ENCODE data around the gene DNALI1.

The DNALI1 gene

DNA sequence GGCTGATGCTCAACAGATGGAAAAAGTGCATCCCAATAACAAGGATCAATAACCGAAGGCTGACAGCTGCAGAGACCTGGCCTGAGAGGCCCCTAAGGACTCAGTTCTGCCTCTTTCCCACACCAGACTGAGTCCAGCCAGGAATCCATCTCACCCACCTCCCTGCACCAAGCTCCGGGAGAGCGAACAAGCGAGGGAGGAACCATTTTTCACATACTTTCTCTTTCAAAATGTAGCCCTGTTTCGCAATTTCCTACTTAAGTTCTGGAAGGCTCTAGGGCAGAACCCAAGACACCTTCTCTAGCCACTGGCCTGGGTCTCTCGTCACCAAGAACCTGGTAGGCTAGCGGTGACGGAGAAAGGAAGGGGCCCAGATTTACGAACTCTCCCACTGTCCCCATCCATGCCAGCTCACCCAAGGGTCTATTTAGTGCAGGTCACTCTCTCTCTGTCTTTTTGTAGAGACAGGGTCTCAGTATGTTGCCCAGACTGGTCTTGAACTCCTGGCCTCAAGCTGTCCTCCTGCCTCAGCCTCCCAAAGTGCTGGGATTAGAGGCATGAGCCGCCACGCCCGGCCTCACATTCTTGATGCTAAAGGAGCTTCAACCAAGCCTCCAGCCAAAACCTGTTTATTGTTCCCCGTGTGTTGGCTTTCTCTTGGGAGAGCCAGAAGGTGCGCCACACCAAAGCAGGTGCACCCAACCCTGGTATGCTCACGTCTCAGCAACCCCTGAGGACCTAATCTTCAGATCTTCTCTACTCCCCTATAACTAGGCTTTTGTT lies 49.9 kb downstream of the DNALI1 start:
- Histone ChIP-seq H3K36me3 (ENCODE audit: insufficient read depth, low read length) (no peaks in the 10 kb centered on the region), H3K27me3 (ENCODE audit: insufficient read depth, low read length, poor library complexity) (peaks cover 54% of the 10 kb centered on the region), H3K27ac (ENCODE audit: low read length) (no peak overlapping the region), H3K79me2 (ENCODE audit: insufficient read depth, low read length) (no peaks in the 10 kb centered on the region), H2AFZ (ENCODE audit: low read depth, low read length) (no peak overlapping the region), H3K9me3 (ENCODE audit: insufficient read depth, low read length, severe bottlenecking) (no peaks in the 10 kb centered on the region), H3K9ac (ENCODE audit: low read depth, low read length) (no peak overlapping the region), H3K4me3 (ENCODE audit: low read depth in 1 of 2, low read length in 2 of 2) (no peak overlapping the region), H3K4me1 (ENCODE audit: insufficient read depth, low read length) (no peaks in the 10 kb centered on the region), H4K20me1 (ENCODE audit: insufficient read depth, low read length) (no peaks in the 10 kb centered on the region), H3K4me2 (ENCODE audit: insufficient read depth, low read length) (no peak overlapping the region)
- TF ChIP-seq, protein P1, sequence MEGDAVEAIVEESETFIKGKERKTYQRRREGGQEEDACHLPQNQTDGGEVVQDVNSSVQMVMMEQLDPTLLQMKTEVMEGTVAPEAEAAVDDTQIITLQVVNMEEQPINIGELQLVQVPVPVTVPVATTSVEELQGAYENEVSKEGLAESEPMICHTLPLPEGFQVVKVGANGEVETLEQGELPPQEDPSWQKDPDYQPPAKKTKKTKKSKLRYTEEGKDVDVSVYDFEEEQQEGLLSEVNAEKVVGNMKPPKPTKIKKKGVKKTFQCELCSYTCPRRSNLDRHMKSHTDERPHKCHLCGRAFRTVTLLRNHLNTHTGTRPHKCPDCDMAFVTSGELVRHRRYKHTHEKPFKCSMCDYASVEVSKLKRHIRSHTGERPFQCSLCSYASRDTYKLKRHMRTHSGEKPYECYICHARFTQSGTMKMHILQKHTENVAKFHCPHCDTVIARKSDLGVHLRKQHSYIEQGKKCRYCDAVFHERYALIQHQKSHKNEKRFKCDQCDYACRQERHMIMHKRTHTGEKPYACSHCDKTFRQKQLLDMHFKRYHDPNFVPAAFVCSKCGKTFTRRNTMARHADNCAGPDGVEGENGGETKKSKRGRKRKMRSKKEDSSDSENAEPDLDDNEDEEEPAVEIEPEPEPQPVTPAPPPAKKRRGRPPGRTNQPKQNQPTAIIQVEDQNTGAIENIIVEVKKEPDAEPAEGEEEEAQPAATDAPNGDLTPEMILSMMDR (IDR thresholded peaks at IDR 0.05; ENCODE audit: borderline replicate concordance, extremely low read depth, low read length, poor library complexity, severe bottlenecking), result no peak
- no peak for TF ChIP-seq EZH2 (IDR thresholded peaks at IDR 0.05; ENCODE audit: borderline replicate concordance, low read depth, low read length, severe bottlenecking)
- DNase-seq (no peak), ATAC-seq (ENCODE audit: insufficient read depth, low read depth) (no peak)

DNA sequence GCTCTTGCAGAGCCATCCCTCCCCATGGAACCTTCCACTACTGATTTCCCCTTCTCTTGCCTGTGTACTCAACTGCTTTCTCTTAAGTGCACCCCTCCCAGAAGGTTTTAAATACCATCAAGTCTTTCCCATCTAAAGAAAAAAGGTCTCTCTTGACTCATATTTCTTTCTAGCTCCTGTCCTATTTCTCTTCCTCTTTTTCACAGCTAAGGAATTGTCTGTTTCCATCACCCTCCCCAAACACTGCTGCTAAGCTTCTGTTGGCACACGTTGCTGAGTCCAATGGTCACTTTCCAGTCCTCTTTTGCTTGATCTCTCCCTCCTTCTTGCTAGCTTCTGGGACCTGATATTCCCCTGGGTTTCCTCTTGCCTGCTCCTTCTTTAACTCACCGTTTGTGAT lies 52.3 kb downstream of the DNALI1 start:
- Histone ChIP-seq H2AFZ (ENCODE audit: low read depth, low read length) (no peak overlapping the region), H3K4me3 (ENCODE audit: low read depth in 1 of 2, low read length in 2 of 2) (no peak overlapping the region), H3K79me2 (ENCODE audit: insufficient read depth, low read length) (no peaks in the 10 kb centered on the region), H3K9me3 (ENCODE audit: insufficient read depth, low read length, severe bottlenecking) (no peaks in the 10 kb centered on the region), H3K36me3 (ENCODE audit: insufficient read depth, low read length) (no peaks in the 10 kb centered on the region), H3K4me1 (ENCODE audit: insufficient read depth, low read length) (no peaks in the 10 kb centered on the region), H3K27ac (ENCODE audit: low read length) (no peak overlapping the region), H3K9ac (ENCODE audit: low read depth, low read length) (no peak overlapping the region), H4K20me1 (ENCODE audit: insufficient read depth, low read length) (peaks cover 3% of the 10 kb centered on the region; the same call in 1 of the 2 replicates), H3K4me2 (ENCODE audit: insufficient read depth, low read length) (no peak overlapping the region), H3K27me3 (ENCODE audit: insufficient read depth, low read length, poor library complexity) (peaks cover 50% of the 10 kb centered on the region)
- TF ChIP-seq, protein P1 (IDR thresholded peaks at IDR 0.05; ENCODE audit: borderline replicate concordance, extremely low read depth, low read length, poor library complexity, severe bottlenecking), result no peak
- TF ChIP-seq EZH2 (IDR thresholded peaks at IDR 0.05; ENCODE audit: borderline replicate concordance, low read depth, low read length, severe bottlenecking), result no peak
- ATAC-seq (ENCODE audit: insufficient read depth, low read depth), result no peak
- no peak for DNase-seq

DNA sequence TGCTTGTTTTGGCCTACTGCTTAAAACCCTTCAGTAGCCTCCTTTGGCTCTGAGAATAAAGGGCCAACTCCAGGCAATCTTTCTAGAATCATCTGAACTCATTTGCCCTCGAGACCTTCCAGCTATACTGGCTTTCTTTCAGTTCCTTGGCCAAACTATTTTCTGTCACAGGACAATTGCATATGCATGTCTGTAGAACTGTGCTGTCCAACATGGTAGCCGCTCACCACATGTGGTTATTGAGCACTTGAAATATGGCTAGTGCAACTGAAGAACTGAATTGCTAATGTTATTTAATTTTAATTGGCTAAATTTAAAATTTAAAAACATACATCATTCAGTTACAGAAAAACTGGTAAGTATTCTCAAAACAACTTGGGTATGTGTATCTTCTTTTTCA lies 53.3 kb downstream of the DNALI1 start:
- no peak overlapping the region for H3K27ac ChIP-seq (ENCODE audit: low read length)
- no peaks in the 10 kb centered on the region for H3K4me1 ChIP-seq (ENCODE audit: insufficient read depth, low read length)
- no peak overlapping the region for H3K4me3 ChIP-seq (ENCODE audit: low read depth in 1 of 2, low read length in 2 of 2)
- H3K79me2 ChIP-seq (ENCODE audit: insufficient read depth, low read length), result no peaks in the 10 kb centered on the region
- no peak for TF ChIP-seq EZH2 (IDR thresholded peaks at IDR 0.05; ENCODE audit: borderline replicate concordance, low read depth, low read length, severe bottlenecking)
- TF ChIP-seq, protein P1 (IDR thresholded peaks at IDR 0.05; ENCODE audit: borderline replicate concordance, extremely low read depth, low read length, poor library complexity, severe bottlenecking), result no peak
- H3K4me2 ChIP-seq (ENCODE audit: insufficient read depth, low read length), result no peak overlapping the region
- no peak overlapping the region for H2AFZ ChIP-seq (ENCODE audit: low read depth, low read length)
- H3K9ac ChIP-seq (ENCODE audit: low read depth, low read length), result no peak overlapping the region
- H4K20me1 ChIP-seq (ENCODE audit: insufficient read depth, low read length), result peaks cover 3% of the 10 kb centered on the region; the same call in 1 of the 2 replicates
- no peak for DNase-seq
- H3K9me3 ChIP-seq (ENCODE audit: insufficient read depth, low read length, severe bottlenecking), result no peaks in the 10 kb centered on the region
- no peak for ATAC-seq (ENCODE audit: insufficient read depth, low read depth)
- peaks cover 50% of the 10 kb centered on the region for H3K27me3 ChIP-seq (ENCODE audit: insufficient read depth, low read length, poor library complexity)
- no peaks in the 10 kb centered on the region for H3K36me3 ChIP-seq (ENCODE audit: insufficient read depth, low read length)
